Tibial nerve (tissue), 3 donors: ENCODE results near the gene SLX9.

ENCODE experiments used
- POLR2A ChIP-seq, 2 donors: fragments of 450-650 bp; IDR thresholded peaks; one replicate each; pipeline ENCODE4 v1.6.1; 2017; ENCODE audit warnings: antibody characterized with exemption in 2 of 2, mild to moderate bottlenecking in 2 of 2, moderate library complexity in 2 of 2
- TF ChIP-seq, protein P1 (sequence below), 5 experiments: fragments of 200-600 bp in 3 of 5; fragments of 450-650 bp in 2 of 5; sonication (generic) in 3 of 5; IDR thresholded peaks; one replicate each; pipeline ENCODE4 v1.5.1; 2016 to 2019; ENCODE audit warnings: antibody characterized with exemption in 5 of 5, mild to moderate bottlenecking in 3 of 5, moderate library complexity in 2 of 5

- TF ChIP-seq, protein P1, sequence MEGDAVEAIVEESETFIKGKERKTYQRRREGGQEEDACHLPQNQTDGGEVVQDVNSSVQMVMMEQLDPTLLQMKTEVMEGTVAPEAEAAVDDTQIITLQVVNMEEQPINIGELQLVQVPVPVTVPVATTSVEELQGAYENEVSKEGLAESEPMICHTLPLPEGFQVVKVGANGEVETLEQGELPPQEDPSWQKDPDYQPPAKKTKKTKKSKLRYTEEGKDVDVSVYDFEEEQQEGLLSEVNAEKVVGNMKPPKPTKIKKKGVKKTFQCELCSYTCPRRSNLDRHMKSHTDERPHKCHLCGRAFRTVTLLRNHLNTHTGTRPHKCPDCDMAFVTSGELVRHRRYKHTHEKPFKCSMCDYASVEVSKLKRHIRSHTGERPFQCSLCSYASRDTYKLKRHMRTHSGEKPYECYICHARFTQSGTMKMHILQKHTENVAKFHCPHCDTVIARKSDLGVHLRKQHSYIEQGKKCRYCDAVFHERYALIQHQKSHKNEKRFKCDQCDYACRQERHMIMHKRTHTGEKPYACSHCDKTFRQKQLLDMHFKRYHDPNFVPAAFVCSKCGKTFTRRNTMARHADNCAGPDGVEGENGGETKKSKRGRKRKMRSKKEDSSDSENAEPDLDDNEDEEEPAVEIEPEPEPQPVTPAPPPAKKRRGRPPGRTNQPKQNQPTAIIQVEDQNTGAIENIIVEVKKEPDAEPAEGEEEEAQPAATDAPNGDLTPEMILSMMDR (IDR thresholded peaks at IDR 0.05) = no peak
- TF ChIP-seq POLR2A (IDR thresholded peaks at IDR 0.05) = no peak
These were observed 34.8 kb downstream of the SLX9 start for GRCh38 chr21:44974676-44975075.
